HG03354 (cell line): ENCODE measurements around the gene MBTD1.
A peak's percentile ranks its signal among the peaks of the same experiment; 100 is the strongest.
"Not testable (repeated sequence)": the region's sequence is repeated elsewhere in the genome, so short reads cannot be mapped to it uniquely, and the experiment has no call there.

Experiments used
- ATAC-seq: cut with Tn5 transposase; IDR thresholded peaks from one replicate; pipeline ENCODE4 v1.9.1; 2021; ENCODE audit warnings: mild to moderate bottlenecking; ENCODE audit not compliant: unreplicated experiment, poor library complexity, severe bottlenecking

Gene MBTD1

DNA sequence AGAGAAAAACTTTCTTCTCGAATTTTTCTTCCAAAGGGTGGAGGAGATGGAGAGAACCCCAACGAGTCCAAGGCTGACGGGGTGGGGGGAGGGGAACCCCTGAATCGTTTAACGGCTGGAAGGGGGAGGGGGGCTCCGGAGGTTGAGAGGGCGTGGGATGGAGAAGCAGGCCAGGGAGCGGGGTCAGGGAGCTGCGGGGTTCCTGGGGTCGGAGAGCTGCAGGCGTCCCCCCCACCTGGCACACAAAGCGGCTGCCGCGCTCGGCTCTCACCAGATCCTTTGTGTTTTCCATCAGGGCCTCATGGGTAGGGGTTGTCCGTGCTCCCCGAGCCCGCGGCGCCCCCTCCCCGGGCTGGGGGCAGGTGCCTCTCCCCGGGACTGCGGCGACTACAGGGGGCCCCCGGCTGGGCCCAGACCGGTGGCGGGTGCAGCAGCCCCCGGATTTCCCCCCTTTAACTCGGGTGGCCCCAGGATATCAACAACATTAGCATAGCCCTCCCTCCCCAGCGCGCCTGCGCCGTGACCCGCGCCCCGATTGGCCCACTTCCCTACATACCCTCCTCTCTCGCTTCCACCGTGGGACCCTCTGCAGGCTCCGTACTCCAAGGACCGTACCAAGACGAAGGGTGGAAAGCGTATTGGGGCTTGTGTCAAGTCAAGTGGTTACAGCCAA, at the start of gene MBTD1:
MBTD1 (minus strand) TSS at position 486 of the 673 bp plus-strand sequence. CDS start 34,888 bp downstream, outside the sequence.
- peak; percentile 84 for ATAC-seq

- ATAC-seq = no peak
Measured at GRCh38 chr17:51305182-51305581, 45.3 kb upstream of the MBTD1 start.

DNA sequence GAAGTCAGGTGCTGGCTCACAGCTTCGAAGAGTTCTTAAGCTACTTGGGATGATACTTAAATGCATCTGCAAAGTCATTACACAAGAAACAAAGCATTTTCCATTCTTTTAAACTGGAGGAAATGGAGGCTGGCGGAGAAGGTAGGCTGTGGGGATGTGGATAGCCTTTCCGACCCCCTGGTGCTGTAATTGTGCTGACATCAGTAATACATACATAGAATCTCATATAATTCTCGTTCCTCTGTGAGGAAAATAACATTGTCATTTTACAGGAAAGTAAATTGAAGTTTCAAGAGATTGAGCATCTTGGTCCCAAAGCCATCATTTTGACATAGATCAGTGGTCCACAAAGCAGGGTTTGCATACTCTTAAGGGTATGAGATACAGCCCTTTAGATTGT, 40.0 kb upstream of the MBTD1 start:
- ATAC-seq = no peak

DNA sequence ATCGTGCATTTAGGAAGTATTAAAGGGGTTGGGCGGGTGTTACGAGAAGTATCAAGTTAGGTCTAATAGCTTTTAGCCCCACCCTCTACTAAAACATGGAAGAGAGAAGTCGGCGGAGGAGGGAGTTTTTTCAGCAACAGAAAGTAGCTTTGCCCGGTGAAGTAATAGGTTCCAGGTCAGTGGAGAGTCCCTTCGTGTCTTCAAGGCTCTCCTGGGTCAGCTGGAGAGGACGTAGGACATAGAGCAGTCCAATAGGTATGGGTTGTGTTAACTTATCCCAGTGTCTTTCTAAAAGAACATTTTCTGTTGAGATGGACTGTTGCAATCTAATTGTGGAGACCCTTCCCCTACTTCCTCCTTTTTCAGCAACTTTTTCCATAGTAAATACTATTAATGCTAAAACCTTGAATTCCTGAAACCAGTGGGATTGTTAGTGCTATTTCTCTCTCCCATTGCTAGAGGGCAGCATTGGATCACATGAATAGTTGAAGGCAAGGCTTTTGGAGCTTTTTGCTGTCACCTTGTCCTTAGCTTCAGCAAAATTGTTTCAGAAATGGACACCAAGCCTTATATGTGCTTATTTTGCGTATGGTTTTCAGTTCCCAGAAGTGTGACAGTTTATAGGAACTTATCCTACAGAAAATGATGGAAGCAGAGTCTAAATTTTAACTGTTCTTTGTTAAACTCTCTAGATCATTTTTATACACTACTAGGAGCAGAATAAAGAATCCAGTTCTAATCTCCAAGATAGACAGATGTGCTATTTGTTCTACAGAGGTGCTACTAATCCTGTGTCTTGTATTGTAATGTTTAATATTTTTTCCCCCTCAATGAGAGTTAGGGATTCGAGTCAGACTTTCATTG, 38.9 kb upstream of the MBTD1 start:
- ATAC-seq = no peak

DNA sequence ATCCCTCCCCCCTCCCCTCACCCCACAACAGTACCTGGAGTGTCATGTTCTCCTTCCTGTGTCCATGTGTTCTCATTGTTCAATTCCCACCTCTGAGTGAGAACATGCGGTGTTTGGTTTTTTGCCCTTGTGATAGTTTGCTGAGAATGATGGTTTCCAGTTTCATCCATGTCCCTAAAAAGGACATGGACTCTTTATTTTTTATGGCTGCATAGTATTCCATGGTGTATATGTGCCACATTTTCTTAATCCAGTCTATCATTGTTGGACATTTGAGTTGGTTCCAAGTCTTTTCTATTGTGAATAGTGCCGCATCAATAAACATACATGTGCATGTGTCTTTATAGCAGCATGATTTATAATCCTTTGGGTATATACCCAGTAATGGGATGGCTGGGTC, 34.5 kb upstream of the MBTD1 start:
- not testable (repeated sequence) for ATAC-seq

DNA sequence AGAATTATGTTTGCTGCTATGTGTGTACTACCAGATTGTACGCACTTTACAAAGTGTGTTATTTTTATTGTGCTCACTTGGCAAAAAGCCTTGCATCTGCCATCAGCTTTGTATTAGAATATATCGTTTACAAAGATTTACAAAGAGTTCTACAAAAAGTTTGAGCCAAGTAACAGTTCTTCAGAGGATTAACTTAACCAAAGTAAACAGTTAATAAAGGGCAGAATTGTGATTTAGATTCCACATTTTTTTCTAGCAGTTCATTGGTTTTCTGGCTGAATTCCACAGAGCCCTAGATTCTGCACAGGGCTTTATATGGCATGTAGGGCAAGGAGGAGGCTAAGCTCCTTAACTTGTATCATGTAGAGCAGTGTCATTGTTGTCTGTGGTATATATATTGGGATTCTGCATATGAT, 29.9 kb upstream of the MBTD1 start:
- ATAC-seq = no peak

DNA sequence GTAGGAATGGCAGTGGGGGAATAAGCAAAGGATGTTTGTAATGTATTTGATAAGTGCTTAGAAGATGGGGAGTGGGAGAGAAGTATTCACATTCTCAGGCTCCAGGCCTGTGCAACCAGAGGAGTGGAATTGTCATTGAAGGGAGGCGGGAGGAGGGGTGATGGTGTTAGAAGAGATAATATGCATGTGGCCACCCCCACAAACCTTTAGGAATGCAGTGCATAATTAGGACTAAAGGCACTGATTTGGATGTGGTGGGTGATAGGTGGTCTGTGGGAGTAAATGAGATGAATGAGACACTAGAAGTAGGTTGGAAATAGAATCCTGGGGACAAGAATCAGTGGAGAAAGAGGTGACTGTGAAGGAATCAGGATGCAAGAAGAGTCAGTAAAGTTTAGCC, 27.6 kb upstream of the MBTD1 start:
- ATAC-seq = no peak

DNA sequence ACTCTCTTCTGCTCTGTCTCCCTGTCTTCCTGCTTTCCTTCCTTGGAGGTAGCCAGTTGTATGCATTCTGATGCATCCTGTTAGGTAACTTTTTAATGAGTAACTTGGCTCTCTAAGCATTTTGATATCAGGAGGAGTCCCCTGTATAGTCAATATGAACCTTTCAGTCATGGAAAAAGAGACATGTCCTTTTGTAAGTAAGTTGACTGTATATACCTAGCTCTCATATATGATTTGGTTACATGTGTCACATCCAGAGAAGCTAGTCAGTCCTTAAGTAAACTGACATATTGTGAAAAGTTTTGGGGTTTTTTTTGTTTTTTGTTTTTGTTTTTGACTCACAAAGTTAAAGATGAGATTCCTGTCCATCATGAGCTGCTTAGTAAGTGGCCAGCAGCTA, 19.3 kb upstream of the MBTD1 start:
- ATAC-seq = no peak

DNA sequence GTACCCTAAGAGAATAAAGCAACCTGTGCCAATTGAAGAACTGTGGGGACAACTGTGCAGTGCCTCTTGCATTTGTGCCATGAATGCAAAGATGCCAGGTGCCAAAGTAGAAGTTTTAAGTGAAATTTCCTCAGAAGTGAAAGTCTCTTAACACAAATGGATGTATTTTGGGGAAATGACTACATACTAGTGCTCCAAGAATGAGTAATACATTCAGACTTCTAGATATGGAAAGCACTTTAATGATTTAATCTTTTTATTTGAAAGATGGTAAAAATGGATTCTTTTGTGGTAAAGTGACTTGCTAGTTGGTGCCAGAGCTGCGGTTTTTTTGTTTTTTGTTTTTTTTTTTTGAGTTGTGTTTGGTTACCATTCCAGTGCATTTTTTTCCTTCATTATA, 15.5 kb upstream of the MBTD1 start:
- no peak for ATAC-seq

- no peak for ATAC-seq
Measured at GRCh38 chr17:51272812-51273211, 13.0 kb upstream of the MBTD1 start.

GRCh38 chr17:51270636-51271035, 10.8 kb upstream of the MBTD1 start:
- no peak for ATAC-seq

DNA sequence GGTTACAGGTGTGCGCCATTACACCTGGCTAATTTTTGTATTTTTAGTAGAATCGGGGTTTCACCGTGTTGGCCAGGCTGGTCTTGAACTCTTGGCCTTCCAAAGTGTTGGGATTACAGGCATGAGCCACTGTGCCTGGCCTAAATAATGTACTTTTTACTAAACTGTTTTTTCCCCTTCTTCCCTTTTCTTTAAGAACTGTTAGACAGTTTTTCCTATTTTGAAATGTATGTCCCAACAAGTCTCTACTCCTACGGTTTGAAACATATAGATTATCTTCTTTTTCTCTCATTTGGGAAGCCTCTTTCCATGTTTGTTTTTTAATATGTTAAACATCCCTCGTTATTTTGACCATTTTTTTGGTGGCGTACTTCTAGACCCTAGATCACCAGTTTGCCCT, 10.1 kb upstream of the MBTD1 start:
- no peak for ATAC-seq

DNA sequence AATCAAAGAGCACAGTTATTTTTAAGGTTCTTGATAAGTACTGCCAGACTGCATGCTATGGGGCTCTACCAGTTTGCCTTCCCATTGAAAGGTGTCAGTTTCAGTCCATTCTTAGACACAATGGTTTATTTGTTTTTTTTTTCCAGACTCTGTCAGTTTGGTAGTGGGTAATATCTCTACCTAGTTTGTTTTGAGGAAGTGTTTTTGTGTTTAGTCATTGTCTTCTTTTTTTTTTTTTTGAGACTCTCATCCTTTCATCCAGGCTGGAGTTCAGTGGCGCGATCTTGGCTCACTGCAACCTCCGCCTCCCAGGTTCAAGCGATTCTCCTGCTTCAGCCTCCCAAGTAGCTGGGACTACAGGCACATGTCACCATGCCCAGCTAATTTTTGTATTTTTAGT, 4.6 kb upstream of the MBTD1 start:
- not testable (repeated sequence) for ATAC-seq

- ATAC-seq = no peak
Measured at GRCh38 chr17:51263006-51263405, 3.2 kb upstream of the MBTD1 start.

DNA sequence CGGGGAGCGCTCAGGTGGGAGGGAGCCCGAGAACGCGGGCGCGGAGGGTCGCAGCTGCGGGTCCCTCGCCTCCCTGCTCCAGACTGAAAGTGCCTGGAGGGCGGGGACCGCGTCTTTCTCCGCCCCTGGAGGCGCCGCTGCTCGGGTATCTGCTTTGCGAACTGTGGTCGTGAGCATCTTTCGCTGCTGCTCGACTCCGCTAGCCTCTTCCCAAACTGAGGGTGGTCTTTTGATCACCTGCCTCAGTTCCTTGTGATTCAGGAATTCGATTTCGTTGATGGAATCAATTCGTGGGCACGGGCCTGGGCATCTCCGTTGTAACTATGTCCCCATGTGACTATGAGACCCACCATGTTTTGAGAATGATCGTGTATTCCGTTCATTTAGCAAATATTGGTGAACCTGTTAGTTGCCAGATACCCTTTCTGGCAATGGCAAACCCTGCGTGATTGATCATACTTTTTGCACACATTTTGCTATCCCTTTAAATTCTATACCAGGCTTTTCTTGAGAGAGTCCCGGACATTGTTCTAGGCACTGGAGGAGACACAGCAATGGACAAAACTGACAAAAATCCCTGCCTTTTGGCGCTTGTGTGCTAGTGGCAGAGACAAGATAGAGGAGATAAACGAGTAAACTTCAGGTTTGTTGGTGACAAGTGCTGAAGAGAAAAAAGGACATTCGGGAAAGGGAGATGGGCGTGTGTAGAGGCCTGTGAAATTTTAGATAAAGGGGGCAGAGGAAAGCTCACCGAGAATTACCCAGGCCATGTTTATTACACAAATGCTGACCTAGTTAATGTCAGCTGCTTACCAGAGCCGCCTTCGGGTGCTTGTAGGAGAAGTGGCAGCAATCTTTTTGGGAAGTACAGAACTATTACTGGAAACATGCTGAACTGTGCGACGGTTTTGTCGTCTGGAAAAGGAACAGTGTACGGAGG, 1.4 kb upstream of the MBTD1 start:
- peak; percentile 4 for ATAC-seq

GRCh38 chr17:51260237-51261023, 581 bp upstream of the MBTD1 start, which contains the start of gene UTP18:
TSS of gene UTP18 (plus strand) at chr17:51260546. CDS start at chr17:51260585, 39 bp downstream.
- ATAC-seq = peak; percentile 76

- ATAC-seq = no peak
Measured at GRCh38 chr17:51258756-51259563, 889 bp downstream of the MBTD1 start.
